K562 (cell line): ENCODE measurements around the gene TNRC6B. TPM values are rescaled to one million over a fixed set of nuclear protein-coding genes. Genes with fewer than 3 reads are reported as not detected.
A peak's percentile ranks its signal among the peaks of the same experiment; 100 is the strongest.

Experiments
- BRCA1 ChIP-seq, 2 experiments: fragments of 450-650 bp in 1 of 2; sonication (generic) in 1 of 2; formaldehyde crosslinking in 1 of 2; IDR thresholded peaks; 2 replicates each; pipeline versions ENCODE4 v1.5.0 to v1.6.1; 2017 to 2020; ENCODE audit warnings: mild to moderate bottlenecking in 1 of 2, missing genetic modification reagents in 1 of 2
- CBX3 ChIP-seq, 2 experiments: IDR thresholded peaks; 1 replicate in 1 of 2; 2 replicates in 1 of 2; pipeline ENCODE4 v1.6.1; 2012; ENCODE audit warnings: inconsistent platforms in 2 of 2, low read length in 2 of 2, borderline replicate concordance in 1 of 2, control low read depth in 1 of 2
- DEAF1 ChIP-seq: fragments of 450-650 bp; formaldehyde crosslinking; IDR thresholded peaks from 2 replicates; pipeline ENCODE4 v1.4.0; 2020; ENCODE audit warnings: mild to moderate bottlenecking, moderate library complexity
- FOS ChIP-seq: IDR thresholded peaks from 3 replicates; pipeline ENCODE4 v1.6.1; 2011; ENCODE audit not compliant: insufficient read length; ENCODE audit errors: extremely low read depth
- ILF3 ChIP-seq: fragments of 450-650 bp; IDR thresholded peaks from 2 replicates; pipeline ENCODE4 v1.6.1; 2018; ENCODE audit warnings: antibody characterized with exemption, mild to moderate bottlenecking, moderate library complexity, borderline replicate concordance
- MTA3 ChIP-seq: fragments of 450-650 bp; formaldehyde crosslinking; IDR thresholded peaks from 2 replicates; pipeline ENCODE4 v1.6.1; 2017; ENCODE audit warnings: mild to moderate bottlenecking, borderline replicate concordance
- POLR2AphosphoS5 ChIP-seq: IDR thresholded peaks from 2 replicates; pipeline ENCODE4 v1.6.1; 2011; ENCODE audit warnings: mild to moderate bottlenecking, low read depth, low read length, moderate library complexity; ENCODE audit not compliant: control insufficient read depth, insufficient read depth
- RBFOX2 ChIP-seq: fragments of 200-400 bp; formaldehyde crosslinking; IDR thresholded peaks from 2 replicates; pipeline ENCODE4 v1.6.1; 2017; ENCODE audit warnings: low read depth, mild to moderate bottlenecking, low read length, moderate library complexity
- SIN3A ChIP-seq, 2 experiments: fragments of 150-350 bp in 1 of 2; IDR thresholded peaks; 2 replicates each; pipeline ENCODE4 v1.6.1; 2011 to 2016; ENCODE audit warnings: borderline replicate concordance in 2 of 2, low read depth in 2 of 2, low read length in 2 of 2, mild to moderate bottlenecking in 2 of 2, moderate library complexity in 2 of 2; ENCODE audit not compliant: control insufficient read depth in 1 of 2
- USF2 ChIP-seq: sonication (generic); formaldehyde crosslinking; IDR thresholded peaks from 2 replicates; pipeline ENCODE4 v1.5.0; 2020; ENCODE audit warnings: missing genetic modification reagents
- ZFP30 ChIP-seq: fragments of 250-450 bp; sonication (Bioruptor Pico); IDR thresholded peaks from 2 replicates; pipeline ENCODE4 v1.8.0; 2022; ENCODE audit warnings: moderate library complexity, mild to moderate bottlenecking, inconsistent platforms, borderline replicate concordance
- ZKSCAN8 ChIP-seq: fragments of 200-800 bp; sonication (Bioruptor generic); IDR thresholded peaks from 2 replicates; pipeline ENCODE4 v1.6.1; 2016; ENCODE audit warnings: missing genetic modification characterization, missing compliant biosample characterization
- ZMIZ1 ChIP-seq, 2 experiments: fragments of 150-350 bp in 1 of 2; IDR thresholded peaks; 2 replicates each; pipeline ENCODE4 v1.6.1; 2012 to 2016; ENCODE audit warnings: low read depth in 2 of 2, low read length in 2 of 2, mild to moderate bottlenecking in 1 of 2, moderate library complexity in 1 of 2
- ZNF282 ChIP-seq: sonication (generic); formaldehyde crosslinking; IDR thresholded peaks from 2 replicates; pipeline ENCODE4 v1.8.1; 2023; ENCODE audit warnings: missing genetic modification reagents
- ZNF408 ChIP-seq: fragments of 250-450 bp; sonication (Bioruptor Pico); IDR thresholded peaks from 2 replicates; pipeline ENCODE4 v1.4.0; 2020; ENCODE audit warnings: low read depth, mild to moderate bottlenecking, moderate library complexity
- ZNF507 ChIP-seq: conservative IDR thresholded peaks from 2 replicates; pipeline ENCODE4 v1.6.1; 2017; ENCODE audit warnings: missing genetic modification characterization, missing compliant biosample characterization
- ZNF740 ChIP-seq, 3 experiments: fragments of 200-800 bp in 1 of 3; sonication (Bioruptor generic) in 1 of 3; sonication (generic) in 1 of 3; formaldehyde crosslinking in 1 of 3; IDR thresholded peaks; 2 replicates each; pipeline versions ENCODE4 v1.6.1 to v1.8.0; 2016 to 2022; ENCODE audit warnings: mild to moderate bottlenecking in 2 of 3, missing compliant biosample characterization in 2 of 3, missing genetic modification characterization in 2 of 3, missing genetic modification reagents in 1 of 3
- polyA plus RNA-seq, 8 experiments: library from polyadenylated mRNA; depleted of rRNA in 4 of 8; stranded (reverse) in 5 of 8; unstranded in 3 of 8; fragments of >200 nt; fragmentation: Nextera tagmentation in 2 of 8; fragmentation: Illumina TruSeq in 1 of 8; extraction: Ambion mirVana in 2 of 8; extraction: Trizol in 1 of 8; gene quantifications; 2 replicates each; pipeline versions ENCODE4 v1.2.1 to v1.2.3, GENCODE V29; 2011 to 2014; ENCODE audit warnings: inconsistent platforms in 1 of 8, missing spikeins in 1 of 8
- total RNA-seq, 7 experiments: library from RNA; depleted of rRNA in 6 of 7; stranded (reverse); fragments of >200 nt in 6 of 7; fragmentation: Illumina TruSeq in 2 of 7; extraction: Trizol in 2 of 7; gene quantifications; 2 replicates each; pipeline versions ENCODE4 v1.2.1 to v1.2.3, GENCODE V29; 2011 to 2021; ENCODE audit warnings: low replicate concordance in 1 of 7

The TNRC6B gene
- total and polyA plus RNA-seq, 9 of the 15 experiments (the other 6 are each of a cell fraction or from before 2014, with no cell fraction given): 0.96 to 18.8 (median 10.8) TPM

- TF ChIP-seq ZNF740 (CRISPR knock-in tag; IDR thresholded peaks at IDR 0.05) (no peak), ZNF740 (tag; IDR thresholded peaks at IDR 0.05) (no peak), MTA3 (peak; percentile 61; the same call in 1 of the 2 replicates), POLR2AphosphoS5 (peak; percentile 99), CBX3 (IDR thresholded peaks at IDR 0.05; ENCODE audit: borderline replicate concordance in 1 of 2, low read length in 2 of 2) (0 out of 3 replicates have a peak, but pooled peaks of 1 of the 2 experiments have one; percentile 29), SIN3A (IDR thresholded peaks at IDR 0.05; ENCODE audit: borderline replicate concordance in 2 of 2, control insufficient read depth in 1 of 2, low read depth in 2 of 2, low read length in 2 of 2) (peak in 1 of 2 experiments; percentile 47; a peak in 1 of 4 replicates), ZNF282 (CRISPR knock-in tag) (no peak), ILF3 (0 out of 2 replicates have a peak, but pooled peaks have one; percentile 67), USF2 (CRISPR knock-in tag) (peak; percentile 86), BRCA1 (IDR thresholded peaks at IDR 0.05) (no peak), BRCA1 (CRISPR knock-in tag; IDR thresholded peaks at IDR 0.05) (no peak), ZMIZ1 (IDR thresholded peaks at IDR 0.05; ENCODE audit: low read depth in 2 of 2, low read length in 2 of 2) (peak in 1 of 2 experiments; percentile 62; a peak in 1 of 4 replicates), DEAF1 (no peak), ZNF507 (tag) (no peak), ZFP30 (CRISPR knock-in tag) (peak; percentile 68; the same call in 1 of the 2 replicates), FOS (no peak), ZNF408 (CRISPR knock-in tag) (no peak), ZKSCAN8 (CRISPR knock-in tag) (no peak), RBFOX2 (peak; percentile 65)
These were observed at the start of gene TNRC6B (continued) for GRCh38 chr22:40177738-40178416.
